Erythroblast (primary cell): ENCODE results near the gene SYNPO2.

Experiments
- GATA1 ChIP-seq: IDR thresholded peaks from 2 replicates; pipeline ENCODE4 v1.6.1; 2011; ENCODE audit warnings: low read depth, mild to moderate bottlenecking, control low read depth, low read length, moderate library complexity
- POLR2A ChIP-seq: IDR thresholded peaks from 2 replicates; pipeline ENCODE4 v1.6.1; 2011; ENCODE audit warnings: mild to moderate bottlenecking, low read length

DNA sequence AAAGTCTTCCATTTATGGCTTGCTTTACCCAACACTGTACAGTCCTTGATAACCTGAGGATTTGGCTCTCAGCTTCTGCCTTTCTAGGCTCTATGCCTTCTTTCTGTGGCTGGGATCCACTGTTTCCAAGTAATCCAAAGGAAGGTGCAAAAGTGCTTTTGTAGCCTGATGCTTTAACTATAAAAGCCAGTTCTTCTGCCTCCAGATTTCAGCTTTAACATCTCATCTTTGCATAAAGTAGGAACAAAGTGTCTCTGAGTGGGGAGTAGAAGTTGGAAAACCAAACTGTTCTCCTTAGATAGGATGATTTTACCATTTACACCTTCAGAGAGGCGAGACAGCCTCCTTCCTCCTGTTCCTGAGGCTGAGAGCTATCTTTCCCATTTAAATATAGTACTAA is 41.7 kb upstream of the SYNPO2 start:
- TF ChIP-seq POLR2A: no peak
- no peak for TF ChIP-seq GATA1
